Neural cell (in vitro differentiated cells): ENCODE results near the gene KMT5C.
"Not testable (repeated sequence)": the region's sequence is repeated elsewhere in the genome, so short reads cannot be mapped to it uniquely, and the experiment has no call there.

Experiments
- CTCF ChIP-seq: fragments of 450-650 bp; IDR thresholded peaks from 2 replicates; pipeline ENCODE4 v1.5.1; 2014; ENCODE audit warnings: antibody characterized with exemption, mild to moderate bottlenecking, moderate library complexity; ENCODE audit not compliant: poor library complexity, severe bottlenecking
- EP300 ChIP-seq: fragments of 450-650 bp; conservative IDR thresholded peaks from 2 replicates; pipeline ENCODE4 v1.6.1; 2014; ENCODE audit warnings: antibody characterized with exemption, mild to moderate bottlenecking, moderate library complexity; ENCODE audit not compliant: poor library complexity, severe bottlenecking
- POLR2AphosphoS5 ChIP-seq: IDR thresholded peaks from 2 replicates; pipeline ENCODE4 v1.6.1; 2012
- TAF1 ChIP-seq: IDR thresholded peaks from 2 replicates; pipeline ENCODE4 v1.6.1; 2012; ENCODE audit warnings: low read depth

GRCh38 chr19:55328774-55329318, 10.8 kb upstream of the KMT5C start:
- not testable (repeated sequence) for TF ChIP-seq CTCF, POLR2AphosphoS5, TAF1, EP300
